ENCODE measurements around the gene TTLL11.
"Not testable (repeated sequence)": the region's sequence is repeated elsewhere in the genome, so short reads cannot be mapped to it uniquely, and the experiment has no call there.

TTLL11 gene

DNA sequence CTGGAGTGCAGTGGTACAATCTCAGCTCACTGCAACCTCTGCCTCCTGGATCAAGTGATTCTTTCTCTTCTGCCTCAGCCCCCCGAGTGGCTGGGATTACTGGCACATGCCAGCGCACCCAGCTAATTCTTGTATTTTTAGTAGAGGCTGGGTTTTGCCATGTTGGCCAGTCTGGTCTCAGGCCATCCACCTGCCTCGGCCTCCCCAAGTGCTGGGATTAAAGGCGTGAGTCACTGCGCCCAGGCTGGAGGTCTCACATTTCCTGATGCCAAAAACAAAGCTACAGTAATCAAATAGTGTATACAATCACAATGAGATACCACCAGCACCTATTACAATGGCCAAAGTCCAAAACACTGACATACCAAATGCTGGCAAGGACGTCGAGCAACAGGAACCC is 51.1 kb downstream of the TTLL11 start:
- no peak for DNase-seq

DNA sequence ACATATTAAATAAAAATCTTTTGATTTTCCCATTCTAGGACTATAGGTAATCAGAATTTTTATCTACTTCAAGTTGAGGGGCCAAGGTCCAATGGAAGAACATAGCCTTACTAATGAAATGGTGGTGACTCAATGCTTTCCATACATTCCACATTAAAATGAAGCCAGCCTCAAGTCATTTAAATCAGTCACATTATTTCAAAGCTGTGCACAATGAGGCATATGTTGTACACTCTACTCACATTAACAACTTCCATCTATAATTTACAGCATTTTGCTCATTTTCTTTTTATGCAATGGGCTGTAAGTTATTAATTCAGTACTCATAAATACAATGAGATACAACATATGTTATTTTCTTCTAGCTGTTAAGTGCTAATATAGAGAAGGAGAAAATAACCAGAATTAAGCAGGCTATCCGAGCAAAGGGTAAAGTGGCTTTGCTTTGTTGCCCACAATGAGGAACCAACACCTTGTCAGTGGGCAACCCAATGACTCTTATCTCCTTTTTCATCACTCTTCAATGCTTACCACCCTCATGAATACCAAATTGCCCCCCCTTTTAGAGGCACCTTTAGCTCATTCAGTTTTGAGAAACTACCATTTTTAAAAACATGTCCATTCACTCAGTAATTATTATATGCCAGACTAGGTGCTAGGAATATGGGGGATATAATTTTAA is 52.4 kb downstream of the TTLL11 start:
- no peak for DNase-seq

DNA sequence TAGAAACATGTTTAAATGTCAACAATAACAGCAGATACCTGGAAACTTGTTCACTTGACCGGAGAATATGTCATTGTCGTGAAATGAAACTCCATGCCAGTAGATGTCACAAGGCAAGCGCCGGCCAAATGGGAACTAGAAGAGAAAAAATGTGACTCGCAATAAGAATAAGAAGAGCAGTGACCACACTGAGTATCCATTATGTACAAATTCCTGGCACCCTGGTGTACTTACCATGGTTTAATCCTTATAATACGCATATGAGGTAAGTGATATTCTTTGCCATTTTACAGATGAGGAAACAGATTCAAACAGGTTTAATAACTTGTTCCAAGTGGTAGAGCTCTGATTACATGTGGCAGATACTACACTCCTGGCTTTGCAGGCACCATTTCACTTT is 53.9 kb downstream of the TTLL11 start:
- DNase-seq = no peak

DNA sequence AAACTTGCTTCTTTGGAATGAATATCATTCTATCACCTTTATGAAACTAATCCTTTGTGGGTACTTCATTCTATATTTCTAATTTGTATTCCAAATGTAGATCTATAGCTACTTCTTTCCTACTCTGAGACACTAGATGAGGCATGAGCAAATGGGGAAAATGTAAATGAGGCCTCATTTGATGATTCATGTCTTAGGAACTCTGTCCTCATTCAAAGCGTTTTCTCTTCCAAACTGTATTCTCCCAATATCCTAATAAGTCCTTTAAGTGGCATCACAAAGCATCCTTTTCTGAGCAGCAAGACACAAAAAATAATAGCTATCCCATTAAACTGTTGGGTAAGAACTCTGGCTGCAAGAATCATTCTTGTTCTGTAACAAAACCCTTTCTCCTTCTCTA is 56.1 kb downstream of the TTLL11 start:
- no peak for DNase-seq

DNA sequence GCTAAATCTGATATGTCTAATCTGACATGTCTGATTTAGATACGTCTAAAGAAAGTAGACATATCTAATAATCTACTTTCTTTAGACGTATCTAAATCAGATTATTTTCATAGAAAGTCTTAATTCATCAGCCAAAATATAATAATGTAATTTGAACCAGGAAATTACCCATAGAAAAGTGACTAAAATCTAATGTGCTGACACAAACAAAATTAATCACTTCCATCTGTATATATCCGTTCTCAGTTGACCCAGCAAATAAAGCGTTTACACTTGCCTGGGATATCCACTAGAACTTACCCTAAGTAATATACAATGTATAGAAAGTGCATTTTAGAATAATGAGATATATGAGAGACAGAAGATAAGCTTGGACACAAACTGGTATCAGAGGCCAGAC is 56.7 kb downstream of the TTLL11 start:
- no peak for DNase-seq

DNA sequence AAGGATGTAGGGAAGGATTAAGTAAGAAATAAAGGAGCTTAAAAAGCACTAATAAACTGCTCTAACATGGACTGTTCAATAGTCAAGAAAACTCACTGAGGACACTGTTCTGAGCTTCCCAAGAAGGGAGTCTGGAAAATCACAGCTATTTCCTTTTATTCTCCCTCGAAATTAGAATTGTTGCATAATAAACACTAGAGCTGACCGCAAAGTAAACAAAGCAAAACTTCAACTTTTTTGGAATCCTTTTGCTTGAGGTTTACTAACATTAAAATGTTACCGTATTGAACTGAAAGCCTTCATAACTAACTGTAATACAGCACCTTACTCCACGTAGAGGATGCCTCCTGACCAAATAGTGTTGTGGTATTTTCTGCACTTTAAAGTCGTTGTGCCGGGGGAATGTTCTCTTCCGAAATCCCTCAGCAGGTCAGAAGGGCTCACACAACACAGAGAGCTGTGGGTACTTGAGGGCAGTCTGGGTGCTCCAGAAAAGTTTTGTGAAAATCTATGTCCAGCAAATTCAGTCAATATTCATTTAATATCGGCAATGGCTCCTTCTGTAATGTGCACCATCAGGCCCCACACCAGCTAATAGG is 59.2 kb downstream of the TTLL11 start:
- DNase-seq = no peak

DNA sequence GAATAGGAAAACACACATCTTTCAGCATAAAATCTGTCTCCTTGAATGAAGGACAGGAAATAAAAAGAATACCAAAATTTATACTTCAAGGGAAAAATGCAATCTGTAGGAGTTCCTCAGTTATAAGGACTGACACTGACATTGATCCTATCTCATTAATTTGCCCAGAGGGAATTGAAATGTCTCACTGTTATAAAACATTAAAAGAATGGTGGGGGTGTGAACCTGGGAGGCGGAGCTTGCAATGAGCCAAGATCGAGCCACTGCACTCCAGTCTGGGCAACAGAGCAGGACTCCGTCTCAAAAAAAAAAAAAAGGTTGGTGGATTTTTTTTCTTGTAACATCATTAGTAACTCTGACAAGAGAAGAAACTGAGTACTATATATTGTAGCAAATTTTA is 60.8 kb downstream of the TTLL11 start:
- no peak for DNase-seq

DNA sequence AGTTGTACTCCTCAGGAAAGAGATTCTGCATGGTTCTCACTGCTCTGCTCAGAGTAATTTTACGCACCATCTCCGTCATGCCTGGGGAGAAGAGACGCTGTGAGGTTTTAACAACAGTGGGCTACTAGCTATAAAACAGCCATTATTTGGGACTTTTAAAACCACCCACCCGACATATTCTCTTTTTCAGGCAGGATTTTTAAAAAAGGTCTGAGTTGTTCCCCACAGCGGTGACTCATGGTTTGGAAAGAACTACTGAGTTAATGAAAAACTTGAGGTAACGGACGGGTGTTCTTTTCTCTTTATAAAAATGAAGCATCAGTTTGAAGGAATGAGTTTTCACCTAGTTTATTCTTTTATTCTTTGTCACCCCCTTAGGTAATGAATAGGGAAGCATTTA is 61.3 kb downstream of the TTLL11 start:
- DNase-seq = no peak

DNA sequence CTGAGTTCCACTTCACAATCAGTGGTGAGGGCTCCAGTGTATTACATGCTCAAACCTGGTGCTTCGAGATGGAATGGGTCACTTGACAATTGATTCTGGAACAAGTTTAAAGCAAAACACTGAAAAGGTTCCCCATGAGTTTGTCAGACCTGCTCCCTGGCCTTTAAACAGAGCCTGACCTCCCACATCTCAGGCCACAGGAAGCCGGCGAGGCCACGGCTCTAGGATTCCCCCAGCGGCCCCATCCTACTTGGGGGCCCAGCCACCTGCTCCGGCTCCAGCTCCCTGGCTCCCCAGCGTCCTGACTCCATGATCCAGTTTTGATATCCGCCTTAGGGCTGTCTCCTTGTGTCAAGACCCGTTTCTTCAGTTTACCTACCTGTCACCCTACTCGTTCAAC is 62.0 kb downstream of the TTLL11 start:
- no peak for DNase-seq

DNA sequence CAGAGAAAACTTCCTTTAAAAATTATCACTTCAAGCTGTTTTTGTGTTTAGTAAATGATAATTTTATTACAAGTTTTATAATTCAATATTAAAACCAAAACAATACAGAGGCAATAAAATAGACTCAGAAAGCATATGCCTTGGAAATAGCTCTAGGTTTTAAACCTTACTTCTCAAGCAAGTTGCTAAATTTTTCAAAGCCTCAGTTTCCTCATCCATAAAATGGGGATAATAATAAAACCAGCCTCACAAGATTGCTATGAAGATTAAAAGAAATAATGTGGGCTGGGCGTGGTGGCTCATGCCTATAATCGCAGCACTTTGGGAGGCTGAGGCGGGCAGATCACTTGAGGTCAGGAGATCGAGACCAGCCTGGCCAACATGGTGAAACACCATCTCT is 62.8 kb downstream of the TTLL11 start:
- no peak for DNase-seq

DNA sequence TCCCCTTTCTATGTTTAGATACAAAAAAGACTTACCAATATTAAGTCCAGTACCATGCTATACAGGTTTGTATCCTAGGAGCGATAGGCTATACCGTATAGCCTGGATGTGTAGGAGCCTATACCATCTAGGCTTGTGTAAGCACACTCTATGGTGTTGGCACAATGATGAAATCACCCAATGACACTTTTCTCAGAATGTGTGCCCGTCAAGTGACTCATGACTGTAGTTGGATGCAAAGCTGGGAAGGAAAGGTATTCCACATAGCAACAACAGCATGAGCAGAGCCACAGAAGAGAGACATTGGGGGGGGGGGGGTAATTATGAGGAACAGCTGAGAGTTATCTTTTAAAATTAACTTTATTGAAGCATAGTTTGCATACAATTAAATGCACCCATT is 63.2 kb downstream of the TTLL11 start:
- no peak for DNase-seq

DNA sequence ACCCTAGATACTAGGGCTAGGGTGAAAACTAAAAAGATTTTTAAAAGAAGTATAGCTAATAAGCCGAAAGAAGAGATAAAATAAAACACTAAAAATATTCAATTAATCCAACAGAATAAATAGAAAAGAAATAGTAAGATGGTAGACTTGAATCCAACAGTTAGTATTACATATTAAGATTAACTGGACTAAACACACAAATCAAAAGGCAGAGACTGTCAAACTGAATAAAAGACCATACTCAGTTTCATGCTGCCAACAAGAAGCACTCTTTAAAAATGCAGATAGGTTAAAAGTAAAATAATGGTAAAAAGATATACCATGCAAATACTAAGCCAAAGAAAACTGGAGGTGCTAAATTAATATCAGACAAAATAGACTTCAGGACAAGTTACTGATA is 65.0 kb downstream of the TTLL11 start:
- no peak for DNase-seq

DNA sequence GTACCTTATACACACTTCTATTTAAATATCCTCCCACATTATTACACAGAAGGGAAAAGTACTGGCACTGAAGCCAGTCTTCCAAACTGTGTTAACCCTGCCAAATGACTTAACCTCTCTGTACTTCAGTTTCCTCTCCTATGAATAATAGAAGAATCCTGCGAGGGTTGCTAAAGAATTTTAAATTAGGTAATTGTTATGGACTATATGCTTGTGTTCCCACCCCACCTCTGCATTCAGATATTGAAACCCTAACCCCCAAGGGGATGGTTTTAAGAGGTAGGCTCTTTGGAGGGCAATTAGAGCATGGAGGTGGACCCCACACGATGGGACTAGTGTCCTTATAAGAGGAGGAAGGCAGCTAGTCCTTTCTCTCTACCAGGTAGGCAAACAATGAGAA is 72.7 kb downstream of the TTLL11 start:
- no peak for DNase-seq

DNA sequence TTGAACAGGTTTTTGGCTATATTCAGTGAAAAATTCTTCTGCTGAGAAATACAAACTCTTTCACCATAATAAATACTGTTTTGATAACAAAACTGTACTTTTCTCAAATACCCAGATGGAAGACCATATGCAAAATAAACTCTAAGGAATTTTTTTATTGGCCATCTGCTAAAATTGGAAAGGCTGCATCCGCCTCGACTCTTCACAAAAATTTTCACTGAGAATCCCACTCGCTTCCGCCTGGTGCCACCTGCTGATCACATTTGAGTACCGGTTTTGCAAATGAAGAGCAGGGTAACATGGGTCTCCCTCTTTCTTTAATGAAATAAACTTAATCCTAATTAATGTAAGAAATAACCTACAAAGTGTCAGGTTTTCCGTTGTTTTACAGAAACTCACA is 76.4 kb downstream of the TTLL11 start:
- no peak for DNase-seq

DNA sequence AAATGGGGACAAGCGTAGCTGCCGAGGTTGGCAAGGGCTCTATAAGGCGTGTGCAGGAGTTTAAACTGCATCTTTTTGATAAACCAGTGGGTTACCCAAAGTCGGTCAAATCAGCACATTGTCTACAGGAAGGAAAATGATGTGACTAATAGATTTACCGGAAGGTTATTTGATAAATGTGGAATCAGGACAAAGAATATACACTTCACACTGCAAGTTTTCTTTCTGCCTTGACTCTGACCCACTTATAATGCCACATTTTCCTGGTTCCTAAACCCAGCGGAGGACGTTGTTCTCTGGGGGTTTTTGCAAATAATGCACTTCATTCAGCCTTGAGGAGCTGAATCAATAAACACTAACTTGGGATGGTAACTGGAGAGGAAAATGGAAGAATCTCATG is 76.8 kb downstream of the TTLL11 start:
- no peak for DNase-seq

DNA sequence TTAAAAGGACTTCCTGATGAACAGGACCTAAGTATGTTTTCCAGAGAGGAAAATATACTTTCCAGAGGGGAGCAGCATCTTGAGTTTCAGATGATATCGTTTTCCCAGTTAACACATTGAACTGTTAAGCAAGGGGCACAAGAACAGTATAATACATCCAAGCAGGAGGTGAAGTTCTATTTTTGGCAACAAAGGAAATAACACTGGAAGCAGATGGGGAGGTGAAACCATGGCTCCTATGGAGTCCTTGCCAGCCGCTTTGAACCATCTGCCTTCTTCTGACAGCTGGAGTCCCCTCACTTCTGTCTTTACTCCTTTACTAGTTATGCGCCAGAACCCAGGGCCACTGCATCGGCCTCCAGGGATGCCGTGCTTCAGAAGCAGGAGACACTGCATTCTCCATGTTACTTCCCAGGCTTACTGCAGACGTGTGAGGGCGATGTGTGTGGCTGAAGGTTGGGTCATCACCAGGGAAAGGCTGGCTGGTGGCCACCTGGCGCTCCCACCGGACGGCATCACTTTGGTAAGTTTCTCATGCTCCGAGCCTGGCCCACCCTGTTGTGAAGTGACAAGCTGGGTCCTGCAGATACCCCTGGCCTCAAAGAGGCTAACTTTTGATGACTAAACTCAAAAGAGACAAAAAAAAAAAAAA is 77.8 kb downstream of the TTLL11 start:
- no peak for DNase-seq

DNA sequence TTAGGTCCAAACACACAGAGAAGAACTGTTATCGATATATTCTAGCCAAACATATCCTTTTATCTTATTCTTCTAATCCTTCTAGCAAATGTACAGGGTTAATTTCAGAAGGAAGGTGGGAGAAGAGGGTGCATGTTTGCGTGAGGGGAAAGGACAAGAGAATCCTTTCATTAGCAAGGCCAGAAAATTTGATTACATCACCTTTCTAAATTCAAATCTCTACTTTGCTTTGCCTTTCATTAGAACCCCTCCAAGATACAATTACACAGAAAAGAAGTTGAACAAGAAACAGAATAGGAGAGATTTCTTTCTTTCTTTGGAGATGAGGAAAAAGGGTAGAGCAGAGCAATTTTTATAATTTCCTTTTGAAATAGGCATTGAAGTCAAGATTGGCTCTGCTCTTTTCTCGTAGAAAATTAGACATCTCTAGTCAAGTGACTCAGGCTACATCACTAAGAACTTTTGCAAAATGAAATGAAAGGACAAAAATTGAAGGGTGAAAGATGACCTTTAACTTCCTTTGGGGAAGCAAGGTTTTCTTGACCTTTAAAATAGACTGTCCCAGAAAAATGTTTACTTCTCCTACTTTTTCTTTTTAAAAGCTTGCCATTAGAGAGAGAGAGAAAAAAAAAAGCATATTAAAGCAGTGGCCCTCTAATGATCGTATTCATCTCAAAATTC is 81.2 kb downstream of the TTLL11 start:
- no peak for DNase-seq

DNA sequence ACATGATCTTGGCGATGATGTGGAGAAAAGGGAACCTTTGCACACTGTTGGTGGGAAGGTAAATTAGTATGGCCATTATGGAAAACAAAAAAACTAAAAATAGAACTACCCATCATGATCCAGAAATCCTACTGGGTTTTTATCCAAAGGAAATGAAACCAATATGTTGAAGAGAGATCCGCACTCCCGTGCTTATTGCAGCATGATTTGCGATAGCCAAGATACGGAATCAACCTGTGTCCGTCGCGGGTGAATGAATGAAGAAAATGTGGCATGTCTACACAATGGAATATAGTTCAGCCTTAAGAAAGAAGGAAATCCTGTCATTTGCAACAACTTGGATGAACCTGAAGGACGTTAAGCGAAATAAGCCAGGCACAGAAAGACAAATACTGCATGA is 84.5 kb downstream of the TTLL11 start:
- no peak for DNase-seq

DNA sequence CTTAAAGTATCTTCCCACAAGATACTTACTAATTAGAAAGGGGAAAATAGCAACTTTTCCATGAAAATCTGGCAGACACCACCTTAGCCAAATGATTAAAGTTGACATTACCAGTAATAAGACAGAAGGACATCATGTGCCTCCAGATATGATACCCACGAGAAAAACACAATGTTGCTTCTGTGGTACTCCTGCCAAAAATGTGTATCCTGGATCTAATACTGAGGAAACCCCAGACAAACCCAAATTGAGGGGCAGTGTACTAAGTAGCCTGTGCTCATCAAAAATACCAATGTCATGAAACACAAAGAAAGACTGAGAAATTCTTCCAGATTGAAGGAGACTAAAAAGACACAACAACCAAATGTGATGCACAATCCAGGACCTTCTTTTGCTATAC is 85.3 kb downstream of the TTLL11 start:
- no peak for DNase-seq

DNA sequence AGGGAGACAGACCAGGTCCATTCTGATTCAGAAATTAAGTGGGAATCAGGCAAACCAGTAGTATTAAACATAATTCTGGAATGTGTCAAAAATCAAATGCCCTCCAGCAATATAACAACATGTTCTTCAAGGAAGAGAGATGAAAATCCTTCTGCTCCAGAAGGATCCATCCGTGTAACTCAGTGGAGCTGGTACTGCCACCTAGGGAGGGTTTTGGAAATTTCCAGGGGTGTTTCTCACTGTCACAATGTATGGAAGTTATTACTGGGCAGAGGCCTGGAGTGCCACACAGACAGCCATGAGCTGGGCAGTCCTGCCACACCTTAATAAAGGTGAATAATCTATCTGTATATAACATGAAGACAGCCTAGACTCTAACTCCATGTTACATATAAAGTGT is 87.5 kb downstream of the TTLL11 start:
- DNase-seq = no peak

DNA sequence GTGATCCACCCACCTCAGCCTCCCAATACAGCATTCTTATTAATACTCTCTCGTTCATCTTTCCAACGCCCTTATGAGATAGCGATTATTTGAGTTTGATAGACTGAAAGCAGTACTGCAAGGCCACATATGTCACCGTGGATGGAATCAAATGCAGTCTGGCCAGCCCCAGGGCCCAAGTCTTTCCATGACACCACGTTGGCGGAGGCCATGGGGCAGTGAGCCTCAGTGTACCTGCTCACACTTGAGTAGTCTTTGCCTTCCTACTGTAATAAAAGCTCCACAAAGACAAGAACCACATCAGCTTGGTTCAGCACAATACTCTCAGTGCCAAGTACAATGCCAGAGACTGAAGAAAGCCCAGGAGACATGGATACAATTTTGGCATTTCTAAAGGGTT is 88.5 kb downstream of the TTLL11 start:
- DNase-seq = no peak

DNA sequence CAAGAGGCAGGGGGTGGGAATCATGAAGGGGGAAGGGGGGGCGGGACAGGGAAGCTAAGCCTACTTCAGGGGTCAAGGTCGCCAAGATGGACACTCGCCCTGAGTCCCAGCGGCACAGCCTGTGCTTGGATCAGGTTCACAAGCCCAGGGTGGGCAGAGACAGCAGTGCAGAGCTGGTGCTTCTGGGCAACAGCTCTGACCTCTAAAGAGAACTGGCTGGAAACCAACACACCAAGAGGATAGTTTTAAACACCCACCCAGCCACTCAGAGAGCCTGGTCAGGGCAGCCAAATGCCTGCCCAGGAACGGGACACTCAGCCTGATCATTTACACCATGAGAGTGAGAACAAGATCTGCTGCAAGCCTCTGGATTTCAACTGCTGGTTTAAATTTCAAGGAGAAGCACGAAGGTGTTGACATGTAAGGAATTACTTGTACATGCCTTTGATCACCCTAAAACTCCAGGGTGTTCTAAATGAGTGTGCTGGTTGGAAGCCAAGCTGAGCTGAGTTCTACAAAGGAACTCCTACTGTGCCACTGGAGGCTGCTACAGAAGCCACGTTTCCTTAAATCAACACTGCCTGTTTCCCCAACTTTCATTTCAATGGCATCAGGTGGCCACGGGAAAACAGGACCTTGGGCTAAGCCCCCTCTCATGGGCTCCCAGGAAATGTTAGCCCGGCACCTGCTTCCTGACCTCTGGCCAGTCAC is 91.5 kb downstream of the TTLL11 start:
- no peak for DNase-seq

DNA sequence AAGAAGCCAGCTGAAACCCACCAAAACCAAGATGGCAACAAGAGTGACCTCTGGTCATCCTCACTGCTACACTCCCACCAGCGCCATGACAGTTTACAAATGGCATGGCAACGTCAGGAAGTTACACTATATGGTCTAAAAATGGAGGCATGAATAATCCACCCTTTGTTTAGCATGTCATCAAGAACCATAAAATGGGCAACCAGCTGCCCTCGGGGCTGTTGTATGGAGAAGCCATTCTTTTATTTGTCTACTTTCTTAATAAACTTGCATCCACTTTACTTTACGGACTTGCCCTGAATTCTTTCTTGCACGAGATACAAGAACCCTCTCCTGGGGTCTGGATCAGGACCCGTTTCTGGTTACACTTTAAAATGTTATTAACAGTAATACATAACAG is 92.6 kb downstream of the TTLL11 start:
- not testable (repeated sequence) for DNase-seq

DNA sequence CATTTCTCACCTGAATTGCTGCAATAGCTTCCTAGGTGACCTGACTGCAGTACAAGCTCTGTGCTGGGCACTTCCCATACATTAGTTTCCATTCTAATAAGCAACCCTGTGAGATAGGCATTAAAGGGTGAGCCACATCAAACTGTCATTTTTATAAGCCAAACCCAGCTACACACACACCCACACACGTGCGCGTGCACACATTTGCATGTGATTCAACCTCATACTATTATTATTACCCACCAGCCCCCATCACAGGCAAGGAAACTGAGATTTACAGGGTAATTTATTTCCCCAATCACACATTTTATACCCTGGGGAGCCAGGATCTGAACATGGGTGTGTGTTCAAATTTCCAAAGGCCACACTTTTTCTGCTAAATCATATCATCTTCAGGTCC is 93.6 kb downstream of the TTLL11 start:
- no peak for DNase-seq

All from CD4-positive, alpha-beta T cell treated with Interleukin-4 for 1 hour (primary cell).